MM.1S (cell line): ENCODE data around the gene PLEKHH1.

Experiments used
- DNase-seq: peaks from one replicate; pipeline ENCODE4 v3.0.0-alpha.2; 2015
- H2AFZ ChIP-seq: fragments of 300-600 bp; sonication (generic); 2 replicates; pipeline ENCODE4 v1.6.0; 2016; ENCODE audit warnings: antibody characterized with exemption, low read length
- H3F3A ChIP-seq: fragments of 300-600 bp; sonication (generic); 2 replicates; pipeline ENCODE4 v1.6.1; 2016; ENCODE audit warnings: mild to moderate bottlenecking, antibody characterized with exemption, low read length, moderate library complexity, mixed read lengths; ENCODE audit not compliant: insufficient read depth
- H3K27ac ChIP-seq: fragments of 300-600 bp; sonication (generic); 2 replicates; pipeline ENCODE4 v1.5.1; 2016; ENCODE audit warnings: mild to moderate bottlenecking, low read length
- H3K27me3 ChIP-seq: fragments of 300-600 bp; sonication (generic); replicated peaks from 2 replicates; pipeline ENCODE4 v1.6.0; 2016; ENCODE audit warnings: low read length; ENCODE audit not compliant: insufficient read depth
- H3K36me3 ChIP-seq: fragments of 300-600 bp; sonication (generic); replicated peaks from 2 replicates; pipeline ENCODE4 v1.6.1; 2016; ENCODE audit warnings: mild to moderate bottlenecking, low read length, mixed read lengths; ENCODE audit not compliant: insufficient read depth
- H3K4me1 ChIP-seq: fragments of 300-600 bp; sonication (generic); 2 replicates; pipeline ENCODE4 v1.6.1; 2016; ENCODE audit warnings: low read length, mixed read lengths
- H3K4me2 ChIP-seq: fragments of 300-600 bp; sonication (generic); 2 replicates; pipeline ENCODE4 v1.6.0; 2016; ENCODE audit warnings: low read depth, low read length
- H3K4me3 ChIP-seq: fragments of 300-600 bp; sonication (generic); 2 replicates; pipeline ENCODE4 v1.5.1; 2016; ENCODE audit warnings: low read length, mixed read lengths
- H3K79me2 ChIP-seq: fragments of 300-600 bp; sonication (generic); 2 replicates; pipeline ENCODE4 v1.6.1; 2016; ENCODE audit warnings: mixed run types, low read length, mixed read lengths
- H3K9ac ChIP-seq: fragments of 300-600 bp; sonication (generic); 2 replicates; pipeline ENCODE4 v1.6.1; 2016; ENCODE audit warnings: low read length, mixed read lengths
- H3K9me2 ChIP-seq: fragments of 300-600 bp; sonication (generic); replicated peaks from 2 replicates; pipeline ENCODE4 v1.6.1; 2016; ENCODE audit warnings: mild to moderate bottlenecking, low read length, mixed read lengths; ENCODE audit not compliant: insufficient read depth
- H3K9me3 ChIP-seq: fragments of 300-600 bp; sonication (generic); replicated peaks from 2 replicates; pipeline ENCODE4 v1.6.1; 2016; ENCODE audit warnings: mild to moderate bottlenecking, low read length, mixed read lengths; ENCODE audit not compliant: insufficient read depth
- H4K20me1 ChIP-seq: fragments of 300-600 bp; sonication (generic); 2 replicates; pipeline ENCODE4 v1.6.1; 2016; ENCODE audit warnings: mild to moderate bottlenecking, low read length, moderate library complexity, mixed read lengths; ENCODE audit not compliant: insufficient read depth
- CTCF ChIP-seq: fragments of 300-600 bp; sonication (generic); IDR thresholded peaks from 2 replicates; pipeline ENCODE4 v1.5.1; 2016; ENCODE audit warnings: antibody characterized with exemption, low read length, mixed read lengths
- EZH2 ChIP-seq: fragments of 300-600 bp; sonication (generic); optimal IDR thresholded peaks from 2 replicates; pipeline ENCODE3; 2017; ENCODE audit warnings: low read depth, mild to moderate bottlenecking, antibody characterized with exemption, low read length, mixed read lengths
- EZH2phosphoT487 ChIP-seq: fragments of 300-600 bp; sonication (generic); IDR thresholded peaks from 2 replicates; pipeline ENCODE4 v1.6.1; 2018; ENCODE audit warnings: antibody characterized with exemption, low read length

Gene PLEKHH1

GRCh38 chr14:67549734-67550133 lies 16.6 kb downstream of the PLEKHH1 start:
- Histone ChIP-seq H4K20me1 (no peaks in the 10 kb centered on the region), H3K27me3 (no peaks in the 10 kb centered on the region), H3K4me1 (no peaks in the 10 kb centered on the region), H3K9me2 (no peaks in the 10 kb centered on the region), H3K9ac (no peak overlapping the region), H3F3A (no peaks in the 10 kb centered on the region), H2AFZ (no peak overlapping the region), H3K79me2 (no peaks in the 10 kb centered on the region), H3K9me3 (no peaks in the 10 kb centered on the region), H3K4me3 (no peak overlapping the region), H3K36me3 (no peaks in the 10 kb centered on the region), H3K27ac (no peak overlapping the region), H3K4me2 (no peak overlapping the region)
- DNase-seq: no peak
- TF ChIP-seq CTCF: no peak
- TF ChIP-seq EZH2phosphoT487: no peak
- no peak for TF ChIP-seq EZH2

DNA sequence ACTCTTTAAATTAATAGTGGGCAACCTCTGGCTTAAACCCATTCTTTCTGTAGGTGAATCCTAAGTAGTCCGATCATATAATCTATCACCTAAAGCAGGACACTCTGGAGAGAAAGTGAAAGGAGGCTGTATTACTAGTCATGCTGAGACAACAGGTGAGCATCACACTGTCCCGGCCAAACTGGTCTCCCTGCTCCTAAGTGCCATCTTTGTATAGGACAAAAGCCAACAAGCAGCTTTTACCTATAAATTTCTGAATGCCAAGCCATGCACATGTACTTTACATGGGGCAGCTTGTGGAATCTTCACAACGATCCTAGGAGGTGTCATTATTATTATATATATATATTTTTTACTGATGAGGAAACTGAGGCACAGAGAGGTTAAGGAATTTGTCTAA lies 18.0 kb downstream of the PLEKHH1 start:
- no peaks in the 10 kb centered on the region for H3K36me3 ChIP-seq
- H3K4me1 ChIP-seq: no peaks in the 10 kb centered on the region
- no peaks in the 10 kb centered on the region for H4K20me1 ChIP-seq
- no peak overlapping the region for H3K27ac ChIP-seq
- no peaks in the 10 kb centered on the region for H3K9me2 ChIP-seq
- H3K27me3 ChIP-seq: no peaks in the 10 kb centered on the region
- no peak for TF ChIP-seq CTCF
- TF ChIP-seq EZH2: no peak
- TF ChIP-seq EZH2phosphoT487: no peak
- no peak overlapping the region for H3K4me3 ChIP-seq
- no peaks in the 10 kb centered on the region for H3F3A ChIP-seq
- no peak overlapping the region for H3K4me2 ChIP-seq
- H3K79me2 ChIP-seq: no peaks in the 10 kb centered on the region
- no peak overlapping the region for H2AFZ ChIP-seq
- H3K9ac ChIP-seq: no peak overlapping the region
- DNase-seq: no peak
- H3K9me3 ChIP-seq: no peaks in the 10 kb centered on the region

DNA sequence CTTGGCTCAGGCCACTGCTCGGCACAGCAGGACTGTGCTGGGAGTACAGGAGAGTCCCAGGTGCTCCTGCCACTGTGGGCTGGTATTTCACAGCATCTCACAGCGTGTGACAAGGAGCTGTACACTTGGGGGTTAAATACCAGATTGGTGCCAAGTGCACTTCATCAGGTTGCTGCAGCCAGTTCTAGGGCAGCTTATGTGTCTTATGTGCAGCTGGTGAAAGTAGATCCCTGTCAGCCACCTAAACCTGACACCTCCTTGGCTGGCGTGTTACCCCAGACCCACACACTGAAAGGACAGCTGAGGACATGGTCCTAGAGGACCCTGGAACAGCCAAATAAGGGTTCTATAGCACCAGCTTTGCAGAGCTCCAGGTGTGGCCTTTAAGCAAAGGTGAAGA lies 18.9 kb downstream of the PLEKHH1 start:
- no peaks in the 10 kb centered on the region for H3K9me3 ChIP-seq
- no peak overlapping the region for H3K9ac ChIP-seq
- 0 out of 2 replicates have a peak, but pooled peaks cover 3% of the 10 kb centered on the region for H3K4me1 ChIP-seq
- H3K27me3 ChIP-seq: no peaks in the 10 kb centered on the region
- H3K4me3 ChIP-seq: no peak overlapping the region
- no peak overlapping the region for H3K4me2 ChIP-seq
- H3F3A ChIP-seq: no peaks in the 10 kb centered on the region
- no peaks in the 10 kb centered on the region for H3K36me3 ChIP-seq
- no peaks in the 10 kb centered on the region for H4K20me1 ChIP-seq
- H2AFZ ChIP-seq: no peak overlapping the region
- no peak for DNase-seq
- no peak overlapping the region for H3K27ac ChIP-seq
- H3K9me2 ChIP-seq: no peaks in the 10 kb centered on the region
- TF ChIP-seq EZH2phosphoT487 (no peak), CTCF (no peak), EZH2 (no peak)
- H3K79me2 ChIP-seq: no peaks in the 10 kb centered on the region
